NCI-H1694 (cell line): ENCODE data around the gene RAB4B.
"Not testable (repeated sequence)": the region's sequence is repeated elsewhere in the genome, so short reads cannot be mapped to it uniquely, and the experiment has no call there.

Experiments used
- DNase-seq: peaks from one replicate; lab custom pipeline; 2025; lab: John Stamatoyannopoulos, UW

Gene RAB4B, protein sequence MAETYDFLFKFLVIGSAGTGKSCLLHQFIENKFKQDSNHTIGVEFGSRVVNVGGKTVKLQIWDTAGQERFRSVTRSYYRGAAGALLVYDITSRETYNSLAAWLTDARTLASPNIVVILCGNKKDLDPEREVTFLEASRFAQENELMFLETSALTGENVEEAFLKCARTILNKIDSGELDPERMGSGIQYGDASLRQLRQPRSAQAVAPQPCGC

DNA sequence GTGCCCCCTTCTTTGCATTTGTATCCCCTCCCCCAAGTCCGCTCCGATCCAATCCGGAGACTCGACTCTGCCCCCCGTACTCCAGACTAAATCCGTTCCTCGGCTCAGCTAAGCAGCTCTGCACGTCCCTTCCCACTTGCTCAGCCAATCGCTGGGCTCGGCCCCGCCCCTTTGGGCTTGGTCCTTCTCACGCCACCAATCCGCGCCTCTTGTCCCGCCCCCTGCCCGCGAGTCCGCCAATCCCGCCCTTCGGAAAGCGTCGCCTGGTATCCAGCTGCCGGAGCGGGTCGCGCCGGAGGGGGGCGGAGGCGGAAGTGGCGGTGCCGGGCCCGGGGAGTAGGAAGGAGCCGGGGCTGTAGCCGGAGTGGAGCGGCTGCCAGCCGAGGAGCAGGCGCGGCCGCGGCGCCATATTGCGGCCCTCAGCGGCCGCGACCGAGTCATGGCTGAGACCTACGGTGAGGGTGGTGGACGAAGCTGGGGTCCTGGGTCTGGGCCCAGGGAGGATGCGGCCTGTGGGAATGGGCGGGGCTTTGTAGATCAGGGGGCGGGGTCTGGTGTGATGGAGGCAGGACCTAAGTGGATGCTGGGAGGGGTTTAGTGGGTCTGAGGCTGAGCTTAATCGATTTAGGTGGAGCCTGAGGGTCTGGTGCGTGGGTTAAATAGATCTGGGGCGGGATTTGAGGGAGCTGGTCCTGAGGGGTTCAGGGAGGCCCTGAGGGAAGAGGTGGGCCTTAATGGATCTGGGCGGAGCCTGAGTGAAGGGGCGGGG lies at the start of gene RAB4B:
Gene RAB4B, plus strand, starts transcription at position 311 of the 769 bp plus-strand sequence. Its CDS starts 129 bp downstream, at position 440.
- peak; percentile 99 for DNase-seq

DNA sequence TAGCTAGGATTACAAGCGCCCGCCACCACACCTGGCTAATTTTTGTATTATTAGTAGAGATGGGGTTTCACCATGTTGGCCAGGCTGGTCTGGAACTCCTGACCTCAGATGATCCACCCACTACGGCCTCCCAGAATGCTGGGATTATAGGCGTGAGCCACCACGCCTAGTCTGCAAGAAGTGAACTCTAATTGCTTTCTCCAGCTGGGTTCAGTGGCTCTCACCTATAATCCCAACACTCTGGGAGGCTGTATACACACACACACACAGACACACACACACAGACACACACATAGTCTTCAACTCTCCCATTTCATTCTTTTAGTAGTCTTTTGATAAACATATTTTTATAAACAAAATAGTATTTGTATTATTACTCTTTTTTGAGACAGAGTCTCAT lies 48.0 kb upstream of the RAB4B start:
- not testable (repeated sequence) for DNase-seq

DNA sequence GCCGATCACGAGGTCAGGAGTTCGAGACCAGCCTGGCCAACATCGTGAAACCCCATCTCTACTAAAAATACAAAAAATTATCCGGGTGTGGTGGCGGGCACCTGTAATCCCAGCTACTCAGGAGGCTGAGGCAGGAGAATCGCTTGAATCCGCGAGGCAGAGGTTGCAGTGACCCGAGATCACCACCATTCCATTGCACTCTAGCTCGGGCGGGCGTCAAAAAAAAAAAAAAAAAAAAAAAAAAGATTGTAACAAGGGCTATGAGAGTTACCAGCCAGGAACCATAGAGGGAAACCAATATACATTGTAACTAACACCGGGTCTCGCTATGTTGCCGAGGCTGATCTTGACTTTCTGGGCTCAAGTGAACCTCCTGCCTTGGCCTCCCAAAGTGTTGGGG lies 45.7 kb upstream of the RAB4B start:
- not testable (repeated sequence) for DNase-seq

DNA sequence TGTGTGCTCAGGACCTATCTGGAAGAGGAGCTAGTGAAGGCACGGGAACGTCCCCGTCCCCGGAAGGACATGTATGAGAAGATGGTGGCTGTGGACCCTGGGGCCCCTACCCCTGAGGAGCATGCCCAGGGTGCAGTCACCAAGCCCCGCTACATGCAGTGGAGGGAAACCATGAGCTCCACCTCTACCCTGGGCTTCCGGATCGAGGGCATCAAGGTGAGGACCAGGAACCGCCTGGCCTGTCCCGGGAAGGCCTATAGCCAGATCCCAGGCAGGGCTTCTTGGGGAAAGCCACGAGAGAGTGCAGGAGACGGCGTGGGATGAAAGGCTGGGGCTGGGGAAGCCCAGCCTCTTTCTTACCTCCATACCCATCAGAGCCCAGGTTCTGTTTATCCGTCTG lies 44.9 kb upstream of the RAB4B start:
- no peak for DNase-seq

DNA sequence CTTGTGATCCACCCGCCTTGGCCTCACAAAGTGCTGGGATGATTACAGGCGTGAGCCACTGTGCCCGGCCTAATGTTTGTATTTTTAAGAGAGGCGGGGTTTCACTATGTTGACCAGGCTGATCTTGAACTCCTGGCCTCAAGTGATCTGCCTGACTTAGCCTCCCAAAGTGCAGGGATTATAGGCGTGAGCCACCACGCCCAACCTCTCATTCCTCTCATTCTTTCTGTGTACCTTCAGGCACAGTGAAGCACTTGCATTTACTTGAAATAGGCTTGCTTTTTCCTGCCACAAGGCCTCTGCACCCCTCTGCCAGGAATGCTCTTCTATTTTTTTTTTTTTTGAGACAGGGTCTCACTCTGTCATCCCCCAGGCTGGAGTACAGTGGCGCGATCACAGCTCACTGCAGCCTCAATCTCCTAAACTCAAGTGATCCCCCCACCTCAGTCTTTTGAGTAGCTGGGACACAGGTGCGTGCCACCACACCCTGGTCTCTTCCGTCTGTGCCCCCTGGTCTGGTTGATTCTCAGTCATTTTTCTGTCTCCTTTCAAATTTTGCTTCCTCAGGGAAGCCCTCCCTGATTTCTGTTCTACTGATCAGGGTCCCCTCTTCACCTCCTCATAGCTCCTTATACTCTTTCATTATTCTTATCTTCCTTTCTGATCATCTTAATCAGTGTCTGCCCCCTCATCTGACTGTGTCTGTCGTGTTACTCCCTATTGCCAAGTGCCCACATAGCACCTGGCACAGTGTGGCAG lies 42.9 kb upstream of the RAB4B start:
- no peak for DNase-seq

DNA sequence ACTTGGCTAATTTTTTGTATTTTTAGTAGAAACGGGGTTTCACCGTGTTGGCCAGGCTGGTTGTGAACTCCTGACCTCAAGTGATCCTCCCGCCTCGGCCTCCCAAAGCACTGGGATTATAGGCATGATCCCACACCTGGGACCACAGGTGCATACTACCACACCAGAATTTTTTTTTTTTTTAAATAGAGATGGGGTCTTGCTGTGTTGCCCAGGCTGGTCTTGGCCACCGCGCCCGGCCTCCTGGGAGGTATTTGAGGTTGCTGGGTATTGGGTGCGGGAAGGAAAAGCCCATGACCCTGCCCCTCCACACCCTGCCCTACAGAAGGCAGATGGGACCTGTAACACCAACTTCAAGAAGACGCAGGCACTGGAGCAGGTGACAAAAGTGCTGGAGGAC lies 41.4 kb upstream of the RAB4B start:
- no peak for DNase-seq

DNA sequence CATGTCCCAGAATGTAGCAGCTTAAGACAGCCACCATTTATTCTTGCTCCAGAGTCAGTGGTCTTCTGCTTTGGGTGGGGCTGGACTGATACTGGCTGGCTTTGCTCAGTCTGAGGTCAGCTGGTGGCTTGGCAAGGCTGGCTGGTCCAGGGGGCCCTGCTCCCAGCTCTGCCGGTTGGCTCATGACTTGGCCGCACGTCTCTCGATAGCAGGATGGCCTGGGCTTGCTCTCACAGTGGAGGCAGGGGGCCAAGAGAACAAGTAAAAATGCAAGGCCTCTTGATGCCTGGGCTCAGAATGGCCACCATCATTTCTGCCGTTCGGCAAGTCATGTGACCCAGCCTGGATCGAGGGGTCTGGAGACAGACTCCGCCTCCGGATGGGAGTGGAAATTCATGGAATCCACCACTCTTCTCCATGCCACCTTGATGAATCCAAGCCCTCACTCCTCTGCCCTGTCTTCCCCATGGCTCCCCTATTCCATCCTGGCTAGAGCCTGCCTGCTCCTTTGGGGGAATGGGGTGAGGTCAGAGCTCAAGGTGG lies 40.9 kb upstream of the RAB4B start:
- no peak for DNase-seq

DNA sequence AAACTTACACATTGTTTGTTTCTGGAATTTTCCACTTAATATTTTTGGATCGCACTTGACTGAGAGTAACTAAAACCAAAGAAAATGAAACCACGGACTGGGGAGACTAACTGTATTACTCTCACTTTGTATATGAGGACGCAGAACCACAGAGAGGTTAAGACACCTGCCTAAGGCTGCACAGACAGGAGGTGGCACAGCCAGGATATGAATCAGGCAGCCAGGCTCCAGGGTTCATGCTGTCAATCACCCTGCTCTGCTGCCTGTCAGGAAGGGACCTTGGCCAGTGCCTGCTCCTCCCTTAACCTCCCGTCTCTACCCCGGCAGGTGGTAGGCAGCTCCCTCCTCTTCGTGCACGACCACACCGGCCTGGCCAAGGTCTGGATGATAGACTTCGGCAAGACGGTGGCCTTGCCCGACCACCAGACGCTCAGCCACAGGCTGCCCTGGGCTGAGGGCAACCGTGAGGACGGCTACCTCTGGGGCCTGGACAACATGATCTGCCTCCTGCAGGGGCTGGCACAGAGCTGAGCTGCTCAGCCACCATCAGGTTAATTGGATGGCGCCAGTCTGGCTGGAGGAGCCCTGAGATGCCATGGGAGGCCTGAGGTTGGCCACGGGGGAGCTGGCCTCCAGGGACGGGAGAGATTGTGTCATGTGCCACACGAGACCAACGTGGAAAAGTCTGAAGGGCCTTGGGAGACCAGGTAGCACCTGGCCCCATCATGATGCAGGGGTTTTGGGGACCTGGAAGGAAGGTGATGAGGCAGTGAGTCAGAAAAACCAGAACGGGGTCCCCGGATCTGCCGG lies 38.8 kb upstream of the RAB4B start:
- DNase-seq = no peak

DNA sequence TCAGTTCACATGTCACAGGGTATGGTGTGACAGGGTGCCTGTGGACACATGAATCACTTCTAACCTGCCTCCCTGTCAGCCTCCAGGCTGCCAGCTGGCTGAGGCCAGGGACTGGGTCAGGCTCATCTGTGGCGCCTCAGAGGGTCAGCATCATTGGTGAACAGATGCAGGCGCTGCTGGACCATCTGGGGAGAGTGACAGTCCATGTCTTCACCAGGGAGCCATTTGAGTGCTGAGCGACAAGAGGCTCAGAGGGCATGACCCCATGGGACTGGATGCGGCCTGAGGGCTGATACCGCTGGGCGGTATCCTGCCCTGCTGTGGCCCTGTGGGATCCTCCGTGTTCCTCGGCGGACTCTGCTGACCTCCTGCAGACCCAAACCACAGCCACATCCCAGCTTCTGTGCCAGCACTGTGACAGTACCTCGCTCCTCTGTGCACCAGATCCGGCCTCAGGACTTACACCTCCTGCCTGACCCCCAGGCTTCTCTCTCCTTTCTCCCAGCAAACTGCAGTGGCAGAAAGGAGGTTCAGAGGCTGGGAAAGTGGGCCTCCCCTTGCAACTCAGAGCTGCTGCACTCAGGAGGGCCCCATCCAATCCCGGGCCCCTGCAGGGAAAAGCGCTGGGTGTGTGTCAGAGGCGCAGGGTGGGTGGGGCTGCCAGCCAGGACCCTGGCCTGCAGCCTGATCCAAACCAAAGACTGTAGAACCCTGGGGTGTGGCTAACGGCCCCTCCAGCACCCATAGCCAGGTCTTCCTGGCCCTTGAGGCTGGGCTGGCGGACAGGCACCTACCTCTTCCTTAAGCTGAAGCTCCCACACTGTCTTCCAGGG lies 38.0 kb upstream of the RAB4B start:
- no peak for DNase-seq

DNA sequence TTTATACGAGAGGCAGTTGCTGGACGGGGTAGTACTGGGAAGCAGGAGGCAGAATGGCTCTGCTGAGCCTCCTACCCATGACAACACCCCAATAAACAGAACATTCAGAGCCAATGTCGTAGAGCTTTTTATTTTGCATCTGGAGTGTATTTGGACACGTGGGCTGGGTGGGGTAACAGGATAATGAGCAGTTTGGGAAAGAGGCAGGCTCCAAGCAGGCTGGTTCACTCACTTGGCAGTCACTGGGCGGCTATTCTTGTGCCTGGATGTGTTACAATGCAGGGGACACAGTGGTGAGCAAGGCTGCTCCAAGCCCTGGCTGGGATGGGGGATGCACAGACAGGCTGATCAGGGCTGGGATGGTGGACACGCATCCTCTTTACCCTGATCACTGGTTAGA lies 37.3 kb upstream of the RAB4B start:
- DNase-seq = no peak

DNA sequence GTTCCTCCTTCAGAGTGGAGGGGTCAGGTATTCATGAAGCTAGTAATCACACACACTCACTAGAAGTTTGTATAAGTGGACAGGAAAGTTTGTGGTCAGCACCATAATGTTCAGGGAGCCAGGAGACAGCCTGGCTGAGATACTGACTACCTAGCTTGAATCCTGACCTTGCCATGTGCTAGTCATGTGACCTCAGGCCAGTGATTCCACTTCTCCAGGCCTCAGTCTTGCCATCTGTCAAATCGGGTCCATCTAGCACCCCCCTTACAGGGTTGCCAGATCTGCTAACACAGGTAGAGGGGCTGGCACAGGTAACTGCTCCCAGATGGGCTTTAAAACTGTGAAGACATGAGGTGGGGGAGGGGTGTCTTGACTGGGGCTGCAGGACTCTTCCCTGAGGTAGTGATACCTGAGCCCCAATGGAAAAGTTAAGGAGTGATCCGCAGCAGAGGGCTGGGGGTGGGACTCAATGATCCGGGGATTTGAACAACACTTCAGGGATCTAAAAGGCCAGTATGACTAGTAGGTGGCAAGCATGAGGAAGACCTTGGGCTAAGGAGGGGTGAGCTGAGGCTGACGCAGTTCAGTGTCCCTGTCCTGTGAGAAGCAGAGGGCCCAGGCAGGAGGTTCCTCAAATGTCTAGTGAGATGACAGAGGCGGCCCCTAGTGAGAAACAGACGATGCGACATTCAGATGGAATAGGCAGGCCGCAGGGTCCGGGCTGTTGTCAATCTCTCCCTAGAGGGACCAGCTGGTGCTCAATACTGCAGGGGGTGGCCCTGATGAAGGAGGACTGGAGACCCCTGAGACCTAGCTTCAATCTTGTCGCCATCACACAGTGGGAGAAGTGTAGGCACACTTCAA lies 36.3 kb upstream of the RAB4B start:
- DNase-seq = no peak

DNA sequence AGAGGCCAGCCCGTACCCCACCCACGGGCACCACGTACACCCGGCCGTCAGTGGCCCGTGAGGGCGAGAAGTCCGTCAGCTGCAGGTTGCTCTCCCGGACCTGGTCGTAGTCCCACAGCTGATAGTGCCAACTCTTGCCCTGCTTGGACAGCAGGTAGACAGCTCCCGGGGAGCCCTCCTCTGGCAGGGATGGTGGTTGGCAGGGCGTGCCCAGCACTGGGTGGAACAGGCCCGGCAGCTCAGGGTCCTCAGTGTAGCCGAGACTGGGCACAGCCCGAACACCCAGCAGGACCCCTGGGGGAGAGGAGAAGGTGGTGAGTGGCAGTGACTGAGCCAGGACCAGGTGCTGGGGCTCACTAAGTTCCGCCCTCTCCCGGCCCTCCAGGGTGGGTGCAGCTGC lies 35.6 kb upstream of the RAB4B start:
- DNase-seq = no peak

DNA sequence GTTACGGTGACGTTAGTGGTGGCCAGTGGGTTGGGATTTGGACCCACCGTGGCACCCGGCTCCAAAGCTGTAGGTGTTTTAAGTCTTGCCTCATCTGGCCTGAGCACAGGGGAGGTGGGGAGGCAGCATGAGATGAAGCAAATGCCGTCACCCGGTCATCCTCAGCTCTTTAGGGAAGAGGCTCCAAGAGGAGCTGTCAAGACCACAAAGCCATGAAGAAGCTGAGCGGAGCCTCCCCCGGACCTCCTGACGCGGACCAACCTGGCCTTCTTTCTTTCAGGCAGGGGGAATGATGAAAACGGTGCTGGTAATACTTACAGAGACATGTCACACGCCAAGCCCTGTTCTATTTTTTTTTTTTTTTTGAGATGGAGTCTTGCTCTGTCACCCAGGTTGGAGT lies 35.2 kb upstream of the RAB4B start:
- DNase-seq = no peak

DNA sequence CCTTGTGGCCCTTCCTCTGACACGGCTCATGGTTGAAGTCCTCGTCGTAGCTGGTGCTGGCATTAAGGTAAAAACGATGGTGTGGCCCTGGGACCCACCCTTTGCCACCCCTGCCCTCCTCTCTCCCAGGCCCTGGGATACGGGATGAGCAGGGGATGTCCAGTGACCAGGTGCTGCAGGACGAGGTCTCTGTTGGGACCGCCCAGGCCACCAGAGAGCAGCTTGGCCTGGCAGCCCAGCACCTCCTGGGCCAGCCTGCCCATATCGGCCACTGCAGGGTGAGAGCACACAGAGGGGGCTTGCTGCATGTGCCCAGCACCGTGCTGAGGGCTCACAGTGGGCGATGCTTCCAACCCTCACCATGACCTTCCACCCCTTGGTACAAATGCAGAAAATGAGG lies 34.1 kb upstream of the RAB4B start:
- DNase-seq = no peak

DNA sequence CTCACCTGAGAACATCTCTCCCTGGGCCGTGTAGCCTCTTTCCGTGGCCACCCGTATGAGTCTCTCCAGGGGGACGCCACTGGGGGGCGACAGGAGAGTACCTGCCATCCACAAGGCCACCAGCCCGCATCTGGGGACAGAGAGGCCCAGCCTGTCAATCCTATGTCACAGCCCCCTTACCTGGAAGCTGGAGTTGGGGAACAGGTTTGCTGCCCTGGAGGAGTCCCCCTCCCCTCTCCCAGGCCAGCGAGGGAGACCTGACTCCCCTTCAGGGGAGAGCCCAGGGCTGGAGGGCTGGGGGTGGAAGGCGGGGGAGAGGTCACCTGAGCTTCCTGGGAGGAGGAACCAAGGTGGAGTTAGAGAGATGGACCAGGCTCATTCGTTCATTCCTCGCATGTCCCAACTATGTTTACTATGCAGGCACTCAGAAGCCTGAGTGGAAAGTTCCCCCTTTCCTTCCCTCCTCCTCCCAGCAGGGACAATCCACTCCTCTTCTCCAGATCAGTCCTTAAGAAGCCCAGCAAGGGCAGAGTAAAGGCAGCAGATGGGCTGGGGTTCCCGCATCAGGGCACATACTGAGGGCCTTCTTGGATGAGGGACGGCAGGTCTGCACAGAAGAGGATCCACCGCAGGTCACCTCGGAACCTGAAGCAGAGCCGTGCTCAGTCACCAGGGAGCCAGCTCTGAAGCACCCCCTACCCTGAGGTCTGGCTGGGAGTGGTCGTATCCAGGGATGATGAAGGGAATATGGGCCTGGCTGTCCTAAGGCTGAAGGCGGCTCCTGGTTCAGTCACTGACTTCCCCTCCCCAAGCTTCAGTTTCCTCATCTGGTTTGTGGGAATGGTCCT lies 33.3 kb upstream of the RAB4B start:
- no peak for DNase-seq

DNA sequence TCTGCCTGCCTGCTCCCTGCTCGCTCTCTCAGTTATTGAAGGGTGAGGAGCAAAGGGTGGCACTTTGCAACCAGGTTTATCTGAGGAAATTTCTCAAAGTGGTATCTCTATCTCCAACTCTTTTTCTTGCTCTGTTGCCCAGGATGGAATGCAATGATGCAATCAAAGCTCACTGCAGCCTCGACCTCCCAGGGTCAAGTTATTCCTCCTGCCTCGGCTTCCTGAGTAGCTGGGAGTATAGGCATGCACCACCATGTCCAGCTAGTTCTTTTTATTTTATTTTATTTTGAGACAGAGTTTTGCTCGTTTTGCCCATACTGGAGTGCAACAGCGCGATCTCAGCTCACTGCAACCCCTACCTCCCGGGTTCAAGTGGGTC lies 32.7 kb upstream of the RAB4B start:
- DNase-seq = no peak

DNA sequence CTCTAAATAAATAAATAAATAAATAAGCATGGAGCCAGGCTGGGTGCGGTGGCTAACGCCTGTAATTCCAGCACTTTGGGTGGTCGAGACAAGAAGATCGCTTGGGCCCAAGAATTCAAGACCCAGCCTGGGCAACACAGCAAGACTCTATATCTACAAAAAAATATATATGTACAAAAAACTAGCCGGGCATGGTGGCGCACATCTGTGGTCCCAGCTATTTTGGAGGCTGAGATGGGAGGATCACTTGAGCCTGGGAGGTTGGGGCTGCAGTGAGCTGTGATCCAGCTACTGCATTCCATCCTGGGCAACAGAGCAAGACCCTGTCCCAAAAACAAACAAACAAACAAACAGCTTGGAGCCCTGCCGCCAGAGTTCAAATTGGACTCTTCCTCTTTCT lies 30.5 kb upstream of the RAB4B start:
- no peak for DNase-seq

DNA sequence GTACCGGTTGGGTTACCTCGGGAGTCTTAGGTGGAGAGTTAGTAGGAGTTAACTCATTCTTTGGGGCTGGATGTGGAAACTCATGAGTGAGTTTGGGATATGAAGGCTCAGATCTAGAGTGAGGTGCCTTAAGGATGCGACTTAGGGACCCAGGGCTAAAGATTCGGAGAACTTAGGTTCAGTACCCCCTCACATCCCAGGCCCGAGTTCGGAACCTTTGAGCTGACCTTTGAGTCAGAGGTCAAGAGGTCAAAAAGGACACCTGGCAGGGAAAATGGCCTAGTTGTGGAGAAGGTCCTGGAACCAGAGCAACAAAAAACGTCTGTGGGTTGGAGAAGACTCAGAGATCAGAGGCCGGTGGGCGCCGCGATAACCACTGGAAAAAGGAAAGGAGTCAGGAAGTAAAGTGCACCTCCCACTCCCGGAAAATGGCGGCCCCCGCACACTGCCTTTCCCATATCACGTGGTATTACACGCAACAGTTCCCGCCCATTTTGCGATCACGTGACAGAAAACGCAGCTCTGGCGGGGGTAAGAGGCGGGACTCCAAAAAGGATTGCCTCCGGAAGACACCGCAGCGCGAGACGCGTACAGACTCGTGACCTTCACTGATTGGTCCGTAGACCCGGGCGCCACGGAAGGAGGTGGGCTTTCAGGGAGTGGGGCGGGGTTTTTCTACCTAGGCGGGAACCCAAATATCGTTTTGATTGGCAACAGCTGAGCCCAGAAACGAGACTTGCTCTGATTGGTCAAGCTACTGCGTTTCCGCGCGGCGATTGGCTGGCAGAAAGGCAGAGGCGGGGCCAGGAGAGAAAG lies 27.8 kb upstream of the RAB4B start, which contains the start of gene ACTMAP:
Gene ACTMAP, minus strand, starts transcription at position 420 of the 816 bp plus-strand sequence. CDS start 674 bp downstream, outside the sequence.
- peak; percentile 99 for DNase-seq
